Choroid plexus epithelial cell (primary cell): ENCODE results near the gene FBXL17.

Source experiments
- DNase-seq: peaks from one replicate; pipeline ENCODE4 v3.0.0-alpha.2; 2010; ENCODE audit warnings: low read depth
- H3K4me3 ChIP-seq: 2 replicates; pipeline ENCODE4 v1.5.1; 2011; ENCODE audit warnings: low read depth, mild to moderate bottlenecking, control low read depth, low read length, moderate library complexity
- TF ChIP-seq, protein P1 (sequence below): conservative IDR thresholded peaks from 2 replicates; pipeline ENCODE4 v1.5.1; 2011; ENCODE audit warnings: low read depth, mild to moderate bottlenecking, control low read depth, inconsistent platforms, low read length, moderate library complexity

Gene FBXL17

DNA sequence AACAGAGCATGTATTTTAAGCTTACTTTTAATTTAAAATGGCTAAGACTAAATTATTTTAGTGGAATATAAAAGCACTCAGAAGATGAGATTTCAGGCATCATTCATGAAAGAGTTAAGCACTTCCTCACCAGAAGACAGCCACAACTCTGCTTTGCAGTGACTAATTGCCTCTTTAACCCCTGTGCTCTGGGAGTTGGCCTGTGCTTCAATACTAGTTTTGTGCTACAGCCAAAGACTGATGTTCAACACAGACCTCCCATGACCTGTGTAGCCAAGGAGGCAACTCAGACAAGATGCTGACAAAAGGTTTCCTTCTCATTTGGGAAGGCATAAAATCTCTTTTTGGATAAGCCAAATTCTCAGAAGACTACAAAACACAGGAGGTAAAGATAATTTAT, 353.5 kb downstream of the FBXL17 start:
- no peak overlapping the region for H3K4me3 ChIP-seq
- TF ChIP-seq, protein P1, sequence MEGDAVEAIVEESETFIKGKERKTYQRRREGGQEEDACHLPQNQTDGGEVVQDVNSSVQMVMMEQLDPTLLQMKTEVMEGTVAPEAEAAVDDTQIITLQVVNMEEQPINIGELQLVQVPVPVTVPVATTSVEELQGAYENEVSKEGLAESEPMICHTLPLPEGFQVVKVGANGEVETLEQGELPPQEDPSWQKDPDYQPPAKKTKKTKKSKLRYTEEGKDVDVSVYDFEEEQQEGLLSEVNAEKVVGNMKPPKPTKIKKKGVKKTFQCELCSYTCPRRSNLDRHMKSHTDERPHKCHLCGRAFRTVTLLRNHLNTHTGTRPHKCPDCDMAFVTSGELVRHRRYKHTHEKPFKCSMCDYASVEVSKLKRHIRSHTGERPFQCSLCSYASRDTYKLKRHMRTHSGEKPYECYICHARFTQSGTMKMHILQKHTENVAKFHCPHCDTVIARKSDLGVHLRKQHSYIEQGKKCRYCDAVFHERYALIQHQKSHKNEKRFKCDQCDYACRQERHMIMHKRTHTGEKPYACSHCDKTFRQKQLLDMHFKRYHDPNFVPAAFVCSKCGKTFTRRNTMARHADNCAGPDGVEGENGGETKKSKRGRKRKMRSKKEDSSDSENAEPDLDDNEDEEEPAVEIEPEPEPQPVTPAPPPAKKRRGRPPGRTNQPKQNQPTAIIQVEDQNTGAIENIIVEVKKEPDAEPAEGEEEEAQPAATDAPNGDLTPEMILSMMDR, result no peak
- DNase-seq, result peak; percentile 60

DNA sequence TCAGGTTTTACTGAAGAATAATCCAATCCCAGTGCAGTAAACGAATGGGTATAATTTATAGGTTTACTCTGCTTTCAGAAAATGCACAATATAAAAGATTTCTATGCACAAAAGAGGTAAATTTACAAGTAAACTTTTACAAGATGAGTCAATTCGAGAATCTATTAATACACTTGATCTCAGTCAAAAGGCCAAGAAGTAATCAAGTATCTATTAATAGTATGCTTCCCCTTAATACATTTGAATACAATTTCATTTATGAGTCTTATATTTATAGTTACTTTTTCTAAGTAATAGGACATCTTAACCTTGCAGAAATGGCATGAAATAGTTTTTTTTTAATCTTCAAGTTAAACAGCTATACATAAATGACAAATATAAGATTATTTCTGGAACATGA, 355.9 kb downstream of the FBXL17 start:
- TF ChIP-seq, protein P1, result no peak
- H3K4me3 ChIP-seq, result no peak overlapping the region
- DNase-seq, result no peak

DNA sequence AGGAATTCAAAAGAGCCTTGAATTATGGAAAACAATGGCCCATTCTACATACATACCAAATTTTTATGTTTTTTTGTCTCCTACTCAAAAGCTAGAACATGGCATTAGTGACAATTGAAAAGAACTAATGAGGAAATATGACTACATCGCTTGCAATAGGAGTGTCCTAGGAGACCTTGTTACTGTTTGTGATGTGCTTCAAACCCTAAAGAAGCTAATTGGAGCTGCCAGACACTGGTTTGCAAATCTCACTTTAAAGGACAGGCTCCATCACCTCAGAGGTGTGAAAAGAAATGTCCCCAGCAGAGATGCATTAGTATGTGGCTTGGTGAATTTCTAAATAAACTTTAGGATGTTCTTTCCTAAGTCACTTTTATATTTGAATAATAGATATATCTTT, 356.9 kb downstream of the FBXL17 start:
- TF ChIP-seq, protein P1, result no peak
- no peak for DNase-seq
- no peak overlapping the region for H3K4me3 ChIP-seq

DNA sequence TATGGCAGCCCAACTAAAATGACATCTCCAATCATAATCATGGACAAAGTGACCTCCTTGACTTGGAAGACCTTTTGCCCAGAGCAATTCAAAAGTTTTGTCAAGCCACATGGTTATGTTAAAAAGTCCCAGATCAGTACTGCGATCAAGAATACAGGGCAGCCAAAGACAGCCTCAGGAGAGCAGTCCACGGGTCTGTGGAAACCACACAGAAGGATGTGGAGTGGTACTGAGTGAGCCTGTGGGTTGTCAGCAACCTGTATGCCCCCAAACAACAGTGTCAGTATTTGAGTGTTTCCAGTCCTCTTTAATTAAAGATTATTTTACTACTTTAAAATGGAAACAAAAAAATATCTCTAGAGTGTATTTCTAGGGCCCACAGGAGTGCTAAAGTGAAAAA, 365.8 kb downstream of the FBXL17 start:
- DNase-seq, result no peak
- H3K4me3 ChIP-seq, result no peak overlapping the region
- TF ChIP-seq, protein P1, result no peak

DNA sequence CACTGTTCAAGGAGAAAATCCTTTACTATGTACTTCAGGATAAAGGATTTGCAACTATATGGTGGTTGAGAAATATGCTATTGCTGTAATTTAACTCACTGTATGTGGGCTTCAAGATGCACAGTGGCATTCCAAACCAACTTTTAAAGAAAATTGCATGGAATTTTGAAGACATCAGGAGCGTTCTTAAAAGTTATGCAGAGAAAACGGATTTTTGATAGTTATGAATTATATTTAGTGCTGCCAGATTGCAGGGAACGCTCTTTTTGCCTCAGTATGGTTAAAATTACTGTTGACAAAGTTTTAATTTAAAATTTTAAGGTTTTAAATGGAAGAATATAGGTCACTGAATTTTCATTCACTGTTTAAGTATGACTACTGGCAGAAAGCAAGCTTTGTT, 375.1 kb downstream of the FBXL17 start:
- H3K4me3 ChIP-seq, result no peak overlapping the region
- no peak for DNase-seq
- TF ChIP-seq, protein P1, result no peak

DNA sequence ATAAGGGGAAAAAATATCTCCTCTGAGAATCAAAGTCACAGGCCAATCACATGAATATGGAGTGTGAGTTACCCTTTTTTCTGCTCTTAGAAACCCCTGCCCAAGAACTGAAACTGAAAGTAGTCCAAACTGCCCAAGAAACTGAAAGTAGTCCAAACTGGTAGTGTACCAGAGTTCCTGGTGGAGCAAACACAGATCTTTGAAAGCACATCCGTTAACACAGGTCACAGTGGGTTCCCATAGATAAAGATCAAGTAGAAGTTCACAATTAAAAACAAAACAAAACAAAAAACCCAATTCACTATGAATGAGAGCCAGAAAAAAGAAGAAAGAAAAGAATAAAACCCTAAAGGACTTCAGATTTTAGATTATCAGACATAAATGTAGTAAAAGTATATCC, 378.7 kb downstream of the FBXL17 start:
- TF ChIP-seq, protein P1, result no peak
- peak overlapping the region; percentile 18 for H3K4me3 ChIP-seq
- DNase-seq, result peak; percentile 78

DNA sequence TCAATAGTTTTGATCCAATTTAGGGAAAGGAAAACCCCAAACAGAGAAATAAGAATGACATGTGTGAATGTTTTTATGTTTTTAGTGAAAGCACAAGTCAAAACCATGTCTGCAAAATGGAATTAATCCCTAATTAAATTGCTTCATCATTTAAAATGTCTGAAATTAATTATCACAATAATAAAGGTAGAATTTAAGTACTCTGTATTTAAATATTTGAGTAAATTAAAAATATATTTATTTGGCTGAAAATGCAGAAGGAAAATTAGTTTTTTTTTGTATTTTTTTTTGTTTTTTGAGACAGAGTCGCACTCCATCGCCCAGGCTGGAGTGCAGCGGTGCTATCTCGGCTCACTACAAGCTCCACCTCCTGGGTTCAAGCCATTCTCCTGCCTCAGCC, 380.7 kb downstream of the FBXL17 start:
- no peak for DNase-seq
- TF ChIP-seq, protein P1, result no peak

More for the DNA sequence above, 380.7 kb downstream of the FBXL17 start:
- no peak overlapping the region for H3K4me3 ChIP-seq
